NCI-H345 treated with DMSO at 0.1 percent for 48 hours (cell line): Measurements from ENCODE around the gene MYH9.

ENCODE experiments used
- DNase-seq: peaks from one replicate; lab custom pipeline; 2025; ENCODE audit not compliant: unreplicated experiment; lab: John Stamatoyannopoulos, UW

The MYH9 gene

GRCh38 chr22:36332623-36333332, 55.0 kb downstream of the MYH9 start:
- DNase-seq, result no peak

GRCh38 chr22:36331912-36332622, 55.7 kb downstream of the MYH9 start:
- DNase-seq, result no peak

GRCh38 chr22:36331306-36331911, 56.4 kb downstream of the MYH9 start:
- DNase-seq, result no peak

- no peak for DNase-seq
These were observed 57.0 kb downstream of the MYH9 start for GRCh38 chr22:36330655-36331305.

GRCh38 chr22:36330127-36330526, 57.6 kb downstream of the MYH9 start:
- no peak for DNase-seq

- DNase-seq, result no peak
These were observed 58.3 kb downstream of the MYH9 start for GRCh38 chr22:36329254-36330078.

GRCh38 chr22:36328635-36329253, 59.0 kb downstream of the MYH9 start:
- no peak for DNase-seq

GRCh38 chr22:36327922-36328551, 59.7 kb downstream of the MYH9 start:
- no peak for DNase-seq

- DNase-seq, result no peak
These were observed 61.3 kb downstream of the MYH9 start for GRCh38 chr22:36326178-36327161.

GRCh38 chr22:36325154-36326031, 62.4 kb downstream of the MYH9 start:
- DNase-seq, result no peak

GRCh38 chr22:36324414-36324813, 63.4 kb downstream of the MYH9 start:
- no peak for DNase-seq

GRCh38 chr22:36323855-36324331, 63.9 kb downstream of the MYH9 start:
- no peak for DNase-seq

GRCh38 chr22:36323182-36323854, 64.4 kb downstream of the MYH9 start:
- DNase-seq, result no peak

- DNase-seq, result no peak
These were observed 65.2 kb downstream of the MYH9 start for GRCh38 chr22:36322602-36322915.

- no peak for DNase-seq
These were observed 65.8 kb downstream of the MYH9 start for GRCh38 chr22:36321797-36322601.

- DNase-seq, result no peak
These were observed 67.2 kb downstream of the MYH9 start for GRCh38 chr22:36320553-36320952.
